Endothelial cell of umbilical vein (primary cell): ENCODE measurements around the gene MOCOS.

Source experiments
- CTCF ChIP-seq, 2 donors: IDR thresholded peaks; 1 replicate in 1 of 2; 2 replicates in 1 of 2; pipeline ENCODE4 v1.5.1; 2011; ENCODE audit warnings: low read length in 2 of 2, mild to moderate bottlenecking in 2 of 2, moderate library complexity in 2 of 2, control low read depth in 1 of 2, inconsistent platforms in 1 of 2, low read depth in 1 of 2; ENCODE audit not compliant: insufficient read depth in 1 of 2; ENCODE audit errors: extremely low read depth in 1 of 2
- EZH2 ChIP-seq: IDR thresholded peaks from 2 replicates; pipeline ENCODE4 v1.6.1; 2012; ENCODE audit warnings: borderline replicate concordance, low read depth, mild to moderate bottlenecking, moderate library complexity, low read length, inconsistent platforms; ENCODE audit not compliant: severe bottlenecking
- MAX ChIP-seq: IDR thresholded peaks from 2 replicates; pipeline ENCODE4 v1.6.1; 2011; ENCODE audit not compliant: insufficient read depth, insufficient read length
- MYC ChIP-seq: IDR thresholded peaks from one replicate; pipeline ENCODE4 v1.6.1; 2011; ENCODE audit warnings: mild to moderate bottlenecking, low read depth, low read length
- POLR2A ChIP-seq: IDR thresholded peaks from 2 replicates; pipeline ENCODE4 v1.6.1; 2012; ENCODE audit warnings: low read depth, mild to moderate bottlenecking, control low read depth, low read length
- POLR2AphosphoS5 ChIP-seq: IDR thresholded peaks from 2 replicates; pipeline ENCODE4 v1.6.1; 2012; ENCODE audit warnings: low read depth, mild to moderate bottlenecking, control low read depth, low read length, moderate library complexity; ENCODE audit not compliant: insufficient read depth

DNA sequence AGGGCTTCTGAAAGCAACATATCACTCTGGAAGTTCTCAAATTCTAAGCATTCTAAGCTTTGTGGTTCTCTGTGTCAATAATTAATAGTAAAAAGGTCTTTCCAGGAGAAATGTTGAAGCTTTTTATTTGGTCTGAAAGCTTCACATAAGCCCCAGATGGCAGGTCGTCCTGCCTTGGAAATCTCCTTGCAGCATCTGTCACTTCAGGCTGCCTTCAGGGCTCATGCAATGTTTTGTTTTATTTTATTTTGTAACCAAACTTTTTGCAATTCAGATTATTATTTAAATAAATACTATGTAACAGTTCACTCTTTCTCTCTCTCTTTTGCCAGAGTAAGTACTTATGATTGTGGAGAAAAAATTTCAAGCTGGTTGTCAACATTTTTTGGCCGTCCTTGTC is 63.5 kb downstream of the MOCOS start:
- TF ChIP-seq CTCF (IDR thresholded peaks at IDR 0.05; ENCODE audit: extremely low read depth in 1 of 2, insufficient read depth in 1 of 2, low read depth in 1 of 2, low read length in 2 of 2) (no peak), POLR2A (no peak), EZH2 (no peak), POLR2AphosphoS5 (no peak), MAX (no peak), MYC (no peak)
